ENCODE results near the gene BLTP3A.

DNA sequence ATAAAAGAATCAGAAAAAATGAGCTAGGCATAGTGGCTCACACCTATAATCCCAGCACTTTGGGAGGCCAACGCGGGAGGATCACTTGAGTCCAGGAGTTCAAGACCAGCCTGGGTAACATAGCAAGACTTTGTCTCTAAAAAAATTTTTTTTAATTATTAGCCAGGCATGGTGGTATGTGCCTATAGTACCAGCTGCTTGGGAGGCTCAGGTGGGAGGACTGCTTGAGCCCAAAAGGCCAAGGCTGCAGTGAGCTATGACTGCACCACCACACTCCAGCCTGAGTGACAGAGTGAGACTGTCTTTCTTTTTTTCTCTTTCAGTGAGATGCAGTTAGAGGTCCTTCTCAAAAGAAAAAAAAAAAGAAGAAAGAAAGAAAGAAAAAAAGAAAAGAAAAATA is 43.1 kb upstream of the BLTP3A start:
- TF ChIP-seq, protein P1, sequence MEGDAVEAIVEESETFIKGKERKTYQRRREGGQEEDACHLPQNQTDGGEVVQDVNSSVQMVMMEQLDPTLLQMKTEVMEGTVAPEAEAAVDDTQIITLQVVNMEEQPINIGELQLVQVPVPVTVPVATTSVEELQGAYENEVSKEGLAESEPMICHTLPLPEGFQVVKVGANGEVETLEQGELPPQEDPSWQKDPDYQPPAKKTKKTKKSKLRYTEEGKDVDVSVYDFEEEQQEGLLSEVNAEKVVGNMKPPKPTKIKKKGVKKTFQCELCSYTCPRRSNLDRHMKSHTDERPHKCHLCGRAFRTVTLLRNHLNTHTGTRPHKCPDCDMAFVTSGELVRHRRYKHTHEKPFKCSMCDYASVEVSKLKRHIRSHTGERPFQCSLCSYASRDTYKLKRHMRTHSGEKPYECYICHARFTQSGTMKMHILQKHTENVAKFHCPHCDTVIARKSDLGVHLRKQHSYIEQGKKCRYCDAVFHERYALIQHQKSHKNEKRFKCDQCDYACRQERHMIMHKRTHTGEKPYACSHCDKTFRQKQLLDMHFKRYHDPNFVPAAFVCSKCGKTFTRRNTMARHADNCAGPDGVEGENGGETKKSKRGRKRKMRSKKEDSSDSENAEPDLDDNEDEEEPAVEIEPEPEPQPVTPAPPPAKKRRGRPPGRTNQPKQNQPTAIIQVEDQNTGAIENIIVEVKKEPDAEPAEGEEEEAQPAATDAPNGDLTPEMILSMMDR (IDR thresholded peaks at IDR 0.05): no peak
- no peak for TF ChIP-seq EZH2 (IDR thresholded peaks at IDR 0.05; ENCODE audit: borderline replicate concordance, insufficient read depth, low read depth, low read length, poor library complexity, severe bottlenecking)
